Activated CD8-positive, alpha-beta memory T cell treated with anti-CD3 and anti-CD28 coated beads, Interleukin-2, amount 50 U/mL, for 24 hours (primary cell): ENCODE measurements around the gene PARP12.

Experiments used
- DNase-seq: peaks from one replicate; pipeline ENCODE4 v3.0.0-alpha.2; 2020; ENCODE audit errors: extremely low read depth

The PARP12 gene

GRCh38 chr7:140059273-140060242 lies 3.2 kb downstream of the PARP12 start:
- DNase-seq, result no peak

GRCh38 chr7:140058517-140058916 lies 4.2 kb downstream of the PARP12 start:
- no peak for DNase-seq

GRCh38 chr7:140057143-140057535 lies 5.6 kb downstream of the PARP12 start:
- no peak for DNase-seq

- no peak for DNase-seq
These were observed 6.2 kb downstream of the PARP12 start for GRCh38 chr7:140056431-140057142.

- DNase-seq, result no peak
These were observed 6.9 kb downstream of the PARP12 start for GRCh38 chr7:140055833-140056232.

- no peak for DNase-seq
These were observed 8.0 kb downstream of the PARP12 start for GRCh38 chr7:140054751-140055150.

GRCh38 chr7:140053812-140054539 lies 8.8 kb downstream of the PARP12 start:
- DNase-seq, result no peak

GRCh38 chr7:140051820-140052219 lies 10.9 kb downstream of the PARP12 start:
- no peak for DNase-seq

- no peak for DNase-seq
These were observed 12.7 kb downstream of the PARP12 start for GRCh38 chr7:140050100-140050499.

- no peak for DNase-seq
These were observed 13.3 kb downstream of the PARP12 start for GRCh38 chr7:140049339-140050024.

- DNase-seq, result no peak
These were observed 13.8 kb downstream of the PARP12 start for GRCh38 chr7:140048989-140049338.

- no peak for DNase-seq
These were observed 14.6 kb downstream of the PARP12 start for GRCh38 chr7:140048138-140048537.

- no peak for DNase-seq
These were observed 15.6 kb downstream of the PARP12 start for GRCh38 chr7:140047197-140047596.

GRCh38 chr7:140045697-140046096 lies 17.1 kb downstream of the PARP12 start:
- DNase-seq, result no peak

GRCh38 chr7:140044251-140044650 lies 18.5 kb downstream of the PARP12 start:
- DNase-seq, result no peak

- DNase-seq, result no peak
These were observed 20.4 kb downstream of the PARP12 start for GRCh38 chr7:140042386-140042670.

GRCh38 chr7:140041659-140042385 lies 20.9 kb downstream of the PARP12 start:
- DNase-seq, result no peak

- DNase-seq, result no peak
These were observed 22.9 kb downstream of the PARP12 start for GRCh38 chr7:140039896-140040295.

GRCh38 chr7:140039066-140039465 lies 23.7 kb downstream of the PARP12 start:
- no peak for DNase-seq

- no peak for DNase-seq
These were observed 26.4 kb downstream of the PARP12 start for GRCh38 chr7:140036224-140036962.
